K562 (cell line): ENCODE data around the gene ELF2. TPM values are rescaled to one million over a fixed set of nuclear protein-coding genes. Genes with fewer than 3 reads are reported as not detected.

Experiments used
- ATAC-seq: fragments of 200-7000 bp; cut with Tn5 transposase; 3 replicates; pipeline ENCODE4 v1.9.1; 2020; ENCODE audit warnings: moderate library complexity
- BruUV-seq: library from RNA; stranded (reverse); fragments of 400-500 nt; replicated peaks from 2 replicates; lab custom pipeline; 2021; lab: Mats Ljungman, UMichigan
- CTCF ChIA-PET: fragments of 300-600 bp; formaldehyde crosslinking; extraction: SDS; loops from one replicate; lab custom pipeline; 2021; ENCODE audit warnings: low intra/inter-chr PET ratio; lab: Yijun Ruan, JAX
- POLR2A ChIA-PET: fragments of 300-600, 350-650 bp; sonication (Branson Sonifier 250); formaldehyde crosslinking; extraction: SDS; loops from one replicate; lab custom pipeline; 2021; ENCODE audit warnings: antibody characterized with exemption, inconsistent platforms; lab: Yijun Ruan, JAX
- DNase-seq, 4 experiments: peaks; one replicate each; pipeline versions ENCODE4 v3.0.0 to v3.0.0-alpha.2; 2011 to 2018; ENCODE audit warnings: low spot score in 3 of 4, mixed read lengths in 3 of 4; ENCODE audit errors: extremely low read depth in 1 of 4
- FAIRE-seq: peaks from 2 replicates; lab custom pipeline; 2011; peaks lifted over from hg19 to GRCh38; lab: Jason Lieb, UNC
- H2AFZ ChIP-seq: 2 replicates; pipeline ENCODE4 v1.6.0; 2011; ENCODE audit warnings: low read depth, low read length, control low read depth, inconsistent platforms
- H3K27ac ChIP-seq: fragments of 200-600 bp; 3 replicates; pipeline ENCODE4 v1.8.0; 2011; ENCODE audit warnings: low read depth, mild to moderate bottlenecking, control low read depth, inconsistent platforms, low read length, moderate library complexity, mixed read lengths; ENCODE audit errors: extremely low read depth
- H3K27me3 ChIP-seq, 2 experiments: fragments of 300-600 bp in 1 of 2; 2 replicates in 1 of 2; 3 replicates in 1 of 2; pipeline versions ENCODE4 v1.6.0 to v1.8.0; 2011; ENCODE audit warnings: inconsistent platforms in 2 of 2, low read length in 2 of 2, mild to moderate bottlenecking in 1 of 2, mixed read lengths in 1 of 2, moderate library complexity in 1 of 2; ENCODE audit not compliant: control insufficient read depth in 2 of 2, insufficient read depth in 2 of 2
- H3K36me3 ChIP-seq: fragments of 300-600 bp; 3 replicates; pipeline ENCODE4 v1.8.0; 2011; ENCODE audit warnings: mild to moderate bottlenecking, low read length, inconsistent platforms; ENCODE audit not compliant: control insufficient read depth, insufficient read depth
- H3K4me1 ChIP-seq, 2 experiments: fragments of 200-600 bp in 1 of 2; replicated peaks in 1 of 2; 2 replicates in 1 of 2; 3 replicates in 1 of 2; pipeline versions ENCODE4 v1.5.1 to v1.8.0; 2011; ENCODE audit warnings: inconsistent platforms in 2 of 2, low read length in 2 of 2, mild to moderate bottlenecking in 1 of 2, mixed read lengths in 1 of 2, moderate library complexity in 1 of 2; ENCODE audit not compliant: control insufficient read depth in 2 of 2, insufficient read depth in 2 of 2
- H3K4me2 ChIP-seq: 2 replicates; pipeline ENCODE4 v1.6.1; 2011; ENCODE audit warnings: low read length, control low read depth, inconsistent platforms, mixed read lengths; ENCODE audit not compliant: insufficient read depth
- H3K4me3 ChIP-seq: fragments of 200-600 bp; sonication (generic), shearing (Covaris generic); 2 replicates; pipeline ENCODE4 v1.5.1; 2016; ENCODE audit warnings: control low read depth, inconsistent platforms
- H3K79me2 ChIP-seq: fragments of 200-600 bp; 3 replicates; pipeline ENCODE4 v1.8.0; 2011; ENCODE audit warnings: low read length, inconsistent platforms; ENCODE audit not compliant: control insufficient read depth, insufficient read depth
- H3K9ac ChIP-seq, 2 experiments: 2 replicates each; pipeline versions ENCODE4 v1.6.0 to v1.6.1; 2011; ENCODE audit warnings: low read depth in 2 of 2, low read length in 2 of 2, control low read depth in 1 of 2, inconsistent platforms in 1 of 2, mild to moderate bottlenecking in 1 of 2, mixed read lengths in 1 of 2; ENCODE audit not compliant: insufficient read depth in 1 of 2
- H3K9me1 ChIP-seq: one replicate; pipeline ENCODE4 v1.6.0; 2011; ENCODE audit warnings: inconsistent platforms, mild to moderate bottlenecking, low read length, moderate library complexity; ENCODE audit not compliant: control insufficient read depth, insufficient read depth
- H3K9me3 ChIP-seq: replicated peaks from 2 replicates; pipeline ENCODE4 v1.5.1; 2011; ENCODE audit warnings: low read depth, low read length, inconsistent platforms; ENCODE audit not compliant: control insufficient read depth, insufficient read depth
- H4K20me1 ChIP-seq: replicated peaks from 2 replicates; pipeline ENCODE4 v1.6.1; 2011; ENCODE audit warnings: low read length, inconsistent platforms, mixed read lengths; ENCODE audit not compliant: control insufficient read depth, insufficient read depth
- CBX5 ChIP-seq: IDR thresholded peaks from 2 replicates; pipeline ENCODE4 v1.6.1; 2014; ENCODE audit warnings: low read depth, borderline replicate concordance
- CHD1 ChIP-seq: fragments of 200-600 bp; sonication (generic); IDR thresholded peaks from one replicate; pipeline ENCODE4 v1.6.1; 2012; ENCODE audit warnings: mild to moderate bottlenecking, moderate library complexity, low read length, inconsistent platforms
- CREM ChIP-seq: IDR thresholded peaks from 2 replicates; pipeline ENCODE4 v1.6.1; 2014; ENCODE audit warnings: antibody characterized with exemption, low read depth
- HDGF ChIP-seq: fragments of 450-650 bp; IDR thresholded peaks from 2 replicates; pipeline ENCODE4 v1.6.1; 2016
- HIVEP1 ChIP-seq: fragments of 250-450 bp; sonication (Bioruptor Pico); IDR thresholded peaks from 2 replicates; pipeline ENCODE4 v1.4.0; 2020; ENCODE audit warnings: mild to moderate bottlenecking
- HMGXB4 ChIP-seq: sonication (generic); formaldehyde crosslinking; IDR thresholded peaks from 2 replicates; pipeline ENCODE4 v1.8.1; 2023; ENCODE audit warnings: mild to moderate bottlenecking, missing genetic modification reagents
- MAFF ChIP-seq: IDR thresholded peaks from 2 replicates; pipeline ENCODE4 v1.6.1; 2012; ENCODE audit warnings: low read length, improper control_type of control experiment
- MAFG ChIP-seq: fragments of 450-650 bp; conservative IDR thresholded peaks from 2 replicates; pipeline ENCODE4 v1.6.1; 2016; ENCODE audit warnings: missing genetic modification characterization, missing compliant biosample characterization
- MBD2 ChIP-seq: sonication (generic); IDR thresholded peaks from 2 replicates; pipeline ENCODE4 v1.6.1; 2016; ENCODE audit warnings: low read depth, borderline replicate concordance
- NFYB ChIP-seq: IDR thresholded peaks from 2 replicates; pipeline ENCODE4 v1.6.1; 2011; ENCODE audit warnings: mild to moderate bottlenecking, moderate library complexity; ENCODE audit not compliant: insufficient read length; ENCODE audit errors: extremely low read depth
- TCFL5 ChIP-seq: fragments of 250-450 bp; sonication (Bioruptor Pico); conservative IDR thresholded peaks from 2 replicates; pipeline ENCODE4 v1.6.1; 2021; ENCODE audit warnings: mild to moderate bottlenecking, moderate library complexity, matching md5 sums
- U2AF1 ChIP-seq: fragments of 200-400 bp; formaldehyde crosslinking; optimal IDR thresholded peaks from 2 replicates; pipeline ENCODE3; 2017; ENCODE audit warnings: mild to moderate bottlenecking, low read depth, low read length, moderate library complexity
- ZEB2 ChIP-seq: fragments of 450-650 bp; IDR thresholded peaks from 2 replicates; pipeline ENCODE4 v1.6.1; 2016
- ZFP36 ChIP-seq: fragments of 150-350 bp; IDR thresholded peaks from 2 replicates; pipeline ENCODE4 v1.6.1; 2018; ENCODE audit warnings: low read length, low read depth; ENCODE audit not compliant: partially characterized antibody
- ZNF436 ChIP-seq: fragments of 250-450, 450-650 bp; sonication (Bioruptor Pico); formaldehyde crosslinking; IDR thresholded peaks from 2 replicates; pipeline ENCODE4 v1.7.0; 2020; ENCODE audit warnings: mild to moderate bottlenecking
- ZZZ3 ChIP-seq: fragments of 450-650 bp; IDR thresholded peaks from 2 replicates; pipeline ENCODE4 v1.6.1; 2016; ENCODE audit warnings: antibody characterized with exemption, mild to moderate bottlenecking, moderate library complexity
- WGBS: fragments of 100-300 bp; shearing (Covaris generic); methylation state at CpG from one replicate; pipeline ENCODE4 v1.1.6; 2016; ENCODE audit warnings: low coverage, mixed read lengths; ENCODE audit not compliant: insufficient coverage; ENCODE audit errors: missing lambda C conversion rate; 5-methylcytosine and 5-hydroxymethylcytosine counted together
- in situ Hi-C: fragments of 300-500 bp; cut with MboI; formaldehyde crosslinking; loops from 4 replicates; pipeline ENCODE4 v1.15.0; 2018; ENCODE audit warnings: inconsistent platforms, mixed read lengths
- intact Hi-C: fragments of 100-400 bp; cut with micrococcal nuclease; formaldehyde crosslinking; loops from 2 replicates; pipeline ENCODE4 v1.14.2; 2022
- polyA plus RNA-seq, 8 experiments: library from polyadenylated mRNA; depleted of rRNA in 4 of 8; stranded (reverse) in 5 of 8; unstranded in 3 of 8; fragments of >200 nt; fragmentation: Nextera tagmentation in 2 of 8; fragmentation: Illumina TruSeq in 1 of 8; extraction: Ambion mirVana in 2 of 8; extraction: Trizol in 1 of 8; gene quantifications; 2 replicates each; pipeline versions ENCODE4 v1.2.1 to v1.2.3, GENCODE V29; 2011 to 2014; ENCODE audit warnings: inconsistent platforms in 1 of 8, missing spikeins in 1 of 8
- total RNA-seq, 7 experiments: library from RNA; depleted of rRNA in 6 of 7; stranded (reverse); fragments of >200 nt in 6 of 7; fragmentation: Illumina TruSeq in 2 of 7; extraction: Trizol in 2 of 7; gene quantifications; 2 replicates each; pipeline versions ENCODE4 v1.2.1 to v1.2.3, GENCODE V29; 2011 to 2021; ENCODE audit warnings: low replicate concordance in 1 of 7
- TF ChIP-seq, protein P1 (sequence below): fragments of 450-650 bp; IDR thresholded peaks from 2 replicates; pipeline ENCODE4 v1.6.1; 2017; ENCODE audit warnings: antibody characterized with exemption, mild to moderate bottlenecking

Gene ELF2
- total and polyA plus RNA-seq, 9 of the 15 experiments (the other 6 are each of a cell fraction or from before 2014, with no cell fraction given) = 9.4 to 58.7 (median 41.6) TPM

DNA sequence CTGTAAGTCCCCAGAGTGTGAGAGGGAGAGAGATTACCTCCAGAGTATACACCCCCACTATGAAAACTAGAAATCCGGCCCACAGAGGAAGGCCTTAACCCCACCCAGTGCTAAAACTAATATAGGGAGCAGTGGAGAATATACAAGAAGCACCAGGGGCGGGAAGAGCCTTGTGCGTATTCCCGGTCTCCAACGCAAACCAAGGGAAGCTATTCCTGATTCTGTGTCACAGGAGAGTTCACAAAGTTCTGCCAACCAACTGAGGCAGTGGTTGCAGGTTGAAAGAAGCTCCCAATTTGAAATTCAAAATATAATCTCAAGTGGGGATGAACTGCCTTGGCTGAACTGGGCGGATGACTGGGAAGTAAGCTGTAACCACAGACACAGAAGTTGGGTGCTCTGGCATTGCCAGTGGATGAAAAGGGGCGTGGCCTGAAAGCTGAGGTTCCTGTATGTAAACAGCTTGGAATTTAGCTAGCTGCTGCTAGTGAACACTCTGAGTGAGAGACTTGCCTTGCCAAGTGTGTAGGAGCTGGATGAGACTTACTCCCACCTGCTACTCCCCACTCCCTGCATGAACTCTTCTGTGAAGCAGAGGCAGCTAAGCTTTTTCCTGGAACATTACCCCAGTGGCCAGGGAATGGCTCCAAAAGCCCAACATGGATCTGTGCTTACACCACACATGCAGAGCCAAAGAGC is 32.7 kb downstream of the ELF2 start (continued):
- TF ChIP-seq CHD1 = no peak
- TF ChIP-seq ZEB2 = no peak

GRCh38 chr4:139142980-139143379 is 34.0 kb downstream of the ELF2 start:
- no peak overlapping the region for H3K4me3 ChIP-seq
- POLR2A ChIA-PET = interaction anchor here (1.3 to 3.6 kb wide), 2 partner anchors 11 to 33 kb away, joined by 4 to 17 read pairs; no protein-coding TSS in a partner anchor
- TF ChIP-seq NFYB (no peak), ZFP36 (no peak), HDGF (no peak), MAFF (no peak), U2AF1 (no peak), HMGXB4 (CRISPR knock-in tag) (no peak), CREM (no peak), HIVEP1 (CRISPR knock-in tag) (no peak), MAFG (tag) (no peak), MBD2 (no peak), ZZZ3 (no peak), TCFL5 (CRISPR knock-in tag) (no peak), CBX5 (no peak), ZNF436 (no peak)
- TF ChIP-seq, protein P1, sequence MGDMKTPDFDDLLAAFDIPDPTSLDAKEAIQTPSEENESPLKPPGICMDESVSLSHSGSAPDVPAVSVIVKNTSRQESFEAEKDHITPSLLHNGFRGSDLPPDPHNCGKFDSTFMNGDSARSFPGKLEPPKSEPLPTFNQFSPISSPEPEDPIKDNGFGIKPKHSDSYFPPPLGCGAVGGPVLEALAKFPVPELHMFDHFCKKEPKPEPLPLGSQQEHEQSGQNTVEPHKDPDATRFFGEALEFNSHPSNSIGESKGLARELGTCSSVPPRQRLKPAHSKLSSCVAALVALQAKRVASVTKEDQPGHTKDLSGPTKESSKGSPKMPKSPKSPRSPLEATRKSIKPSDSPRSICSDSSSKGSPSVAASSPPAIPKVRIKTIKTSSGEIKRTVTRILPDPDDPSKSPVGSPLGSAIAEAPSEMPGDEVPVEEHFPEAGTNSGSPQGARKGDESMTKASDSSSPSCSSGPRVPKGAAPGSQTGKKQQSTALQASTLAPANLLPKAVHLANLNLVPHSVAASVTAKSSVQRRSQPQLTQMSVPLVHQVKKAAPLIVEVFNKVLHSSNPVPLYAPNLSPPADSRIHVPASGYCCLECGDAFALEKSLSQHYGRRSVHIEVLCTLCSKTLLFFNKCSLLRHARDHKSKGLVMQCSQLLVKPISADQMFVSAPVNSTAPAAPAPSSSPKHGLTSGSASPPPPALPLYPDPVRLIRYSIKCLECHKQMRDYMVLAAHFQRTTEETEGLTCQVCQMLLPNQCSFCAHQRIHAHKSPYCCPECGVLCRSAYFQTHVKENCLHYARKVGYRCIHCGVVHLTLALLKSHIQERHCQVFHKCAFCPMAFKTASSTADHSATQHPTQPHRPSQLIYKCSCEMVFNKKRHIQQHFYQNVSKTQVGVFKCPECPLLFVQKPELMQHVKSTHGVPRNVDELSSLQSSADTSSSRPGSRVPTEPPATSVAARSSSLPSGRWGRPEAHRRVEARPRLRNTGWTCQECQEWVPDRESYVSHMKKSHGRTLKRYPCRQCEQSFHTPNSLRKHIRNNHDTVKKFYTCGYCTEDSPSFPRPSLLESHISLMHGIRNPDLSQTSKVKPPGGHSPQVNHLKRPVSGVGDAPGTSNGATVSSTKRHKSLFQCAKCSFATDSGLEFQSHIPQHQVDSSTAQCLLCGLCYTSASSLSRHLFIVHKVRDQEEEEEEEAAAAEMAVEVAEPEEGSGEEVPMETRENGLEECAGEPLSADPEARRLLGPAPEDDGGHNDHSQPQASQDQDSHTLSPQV = no peak

More at GRCh38 chr4:139142980-139143379, 34.0 kb downstream of the ELF2 start:
- WGBS = 5% methylated on average over 2 of the region's 2 CpGs
- H3K79me2 ChIP-seq = peaks cover 84% of the 10 kb centered on the region
- H3K27me3 ChIP-seq = no peaks in the 10 kb centered on the region
- no peak for FAIRE-seq
- H3K27ac ChIP-seq = no peak overlapping the region
- H3K9me3 ChIP-seq = peaks cover 4% of the 10 kb centered on the region; the same call in 1 of the 2 replicates
- peaks cover 8 to 12% of the 10 kb centered on the region in 2 experiments; a peak in 3 of 5 replicates for H3K4me1 ChIP-seq
- H3K9ac ChIP-seq = no peak overlapping the region
- intact Hi-C loops = no loop called here
- H3K36me3 ChIP-seq = no peaks in the 10 kb centered on the region
- ATAC-seq = peak; percentile 32; the same call in 1 of the 3 replicates
- DNase-seq = no peak
- no peak overlapping the region for H3K4me2 ChIP-seq
- H2AFZ ChIP-seq = no peak overlapping the region
- H3K9me1 ChIP-seq = no peaks in the 10 kb centered on the region
- CTCF ChIA-PET = no interaction called here
- BruUV-seq = no TSS peak
- H4K20me1 ChIP-seq = peaks cover 6% of the 10 kb centered on the region; the same call in 1 of the 2 replicates
- in situ Hi-C loops = no loop called here
